ENCODE data around the gene ADAM29. TPM values are rescaled to one million over a fixed set of nuclear protein-coding genes. Genes with fewer than 3 reads are reported as not detected.
"Not testable (repeated sequence)": the region's sequence is repeated elsewhere in the genome, so short reads cannot be mapped to it uniquely, and the experiment has no call there.

The ADAM29 gene
- total and polyA plus RNA-seq, 7 donors, result not detected

- Histone ChIP-seq H3K27me3 (no peaks in the 10 kb centered on the region), H3K4me3 (no peak overlapping the region), H3K9me3 (peaks cover 0 to 5% (median 0%) of the 10 kb centered on the region in 4 donors), H3K27ac (no peak overlapping the region), H3K4me1 (no peaks in the 10 kb centered on the region), H3K36me3 (no peaks in the 10 kb centered on the region)
- TF ChIP-seq POLR2A (IDR thresholded peaks at IDR 0.05), result no peak
- TF ChIP-seq EP300 (IDR thresholded peaks at IDR 0.05), result no peak
- TF ChIP-seq POLR2AphosphoS5 (IDR thresholded peaks at IDR 0.05), result no peak
- TF ChIP-seq CTCF (IDR thresholded peaks at IDR 0.05), result no peak
- no peak for DNase-seq
- intact Hi-C loops (cut with DNase I), result no loop called here
- WGBS, 2 donors, result 86 to 89% methylated on average over 2 of the region's 2 CpGs
These were observed 55.2 kb downstream of the ADAM29 start for GRCh38 chr4:174973336-174973735.

- H3K36me3 ChIP-seq, result no peaks in the 10 kb centered on the region
- WGBS, 2 donors, result 55% methylated on average over 6 of the region's 6 CpGs
- H3K27me3 ChIP-seq, result no peaks in the 10 kb centered on the region
- peaks cover 0 to 12% (median 2%) of the 10 kb centered on the region in 4 donors for H3K9me3 ChIP-seq
- no peak for DNase-seq
- no peak overlapping the region for H3K27ac ChIP-seq
- no peaks in the 10 kb centered on the region for H3K4me1 ChIP-seq
- TF ChIP-seq CTCF (IDR thresholded peaks at IDR 0.05) (no peak), EP300 (IDR thresholded peaks at IDR 0.05) (no peak), POLR2AphosphoS5 (IDR thresholded peaks at IDR 0.05) (no peak), POLR2A (IDR thresholded peaks at IDR 0.05) (no peak)
- no peak overlapping the region for H3K4me3 ChIP-seq
- intact Hi-C loops (cut with DNase I), result no loop called here
These were observed 65.1 kb downstream of the ADAM29 start for GRCh38 chr4:174983128-174983750.

GRCh38 chr4:174983870-174984269, 65.7 kb downstream of the ADAM29 start:
- H3K9me3 ChIP-seq, result peaks cover 0 to 12% (median 2%) of the 10 kb centered on the region in 4 donors
- H3K4me3 ChIP-seq; H3K27me3 ChIP-seq; intact Hi-C loops (cut with DNase I); DNase-seq; H3K36me3 ChIP-seq; H3K27ac ChIP-seq; H3K4me1 ChIP-seq: not testable (repeated sequence)
- WGBS, 2 donors, result 39 to 50% methylated on average over 1 of the region's 5 CpGs

GRCh38 chr4:174989791-174990190, 71.6 kb downstream of the ADAM29 start:
- Histone ChIP-seq H3K4me3 (no peak overlapping the region), H3K27me3 (no peaks in the 10 kb centered on the region), H3K36me3 (no peaks in the 10 kb centered on the region), H3K4me1 (no peaks in the 10 kb centered on the region), H3K27ac (no peak overlapping the region), H3K9me3 (peaks cover 0 to 3% (median 1%) of the 10 kb centered on the region in 4 donors)
- TF ChIP-seq EP300 (IDR thresholded peaks at IDR 0.05) (no peak), POLR2A (IDR thresholded peaks at IDR 0.05) (no peak), CTCF (IDR thresholded peaks at IDR 0.05) (no peak)
- intact Hi-C loops (cut with DNase I), result no loop called here
- no peak for DNase-seq
- WGBS, 2 donors, result 79 to 86% methylated on average over 8 of the region's 8 CpGs

GRCh38 chr4:174993916-174994315, 75.8 kb downstream of the ADAM29 start:
- 93% methylated on average over 1 of the region's 1 CpG for WGBS, 2 donors
- Histone ChIP-seq H3K27me3 (no peaks in the 10 kb centered on the region), H3K4me3 (no peak overlapping the region), H3K36me3 (no peaks in the 10 kb centered on the region), H3K4me1 (no peaks in the 10 kb centered on the region), H3K9me3 (no peaks in the 10 kb centered on the region), H3K27ac (no peak overlapping the region)
- intact Hi-C loops (cut with DNase I), result no loop called here
- TF ChIP-seq CTCF (IDR thresholded peaks at IDR 0.05) (no peak), POLR2AphosphoS5 (IDR thresholded peaks at IDR 0.05) (no peak), POLR2A (IDR thresholded peaks at IDR 0.05) (no peak), EP300 (IDR thresholded peaks at IDR 0.05) (no peak)
- no peak for DNase-seq

Measured in sigmoid colon (tissue), 7 donors.